EH (cell line): ENCODE measurements around the gene SPATA46.

ENCODE experiments used
- DNase-seq: peaks from one replicate; pipeline ENCODE4 v3.0.0-alpha.2; 2015; ENCODE audit warnings: low read depth

The SPATA46 gene

DNA sequence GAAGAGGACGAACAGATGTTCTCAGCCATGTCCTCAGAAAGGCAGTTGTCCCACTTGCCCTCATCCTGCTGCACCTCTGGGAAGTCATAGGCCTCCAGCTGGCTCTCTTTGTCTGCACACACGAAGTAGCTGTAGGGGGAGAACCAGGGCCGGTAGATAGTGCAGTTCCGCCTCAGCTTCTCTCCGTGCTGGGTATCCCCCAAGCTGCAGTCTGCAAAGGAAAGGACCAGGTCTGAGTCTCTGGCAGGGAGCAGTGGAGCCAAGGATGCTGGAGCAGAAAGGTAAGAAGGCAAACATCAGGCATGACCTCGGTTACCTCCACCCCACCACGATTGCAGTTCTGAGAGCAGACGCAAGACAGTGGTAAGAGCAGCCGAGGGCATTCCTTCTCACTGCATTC, 2.2 kb downstream of the SPATA46 start:
- no peak for DNase-seq

GRCh38 chr1:162373541-162374260, 3.0 kb downstream of the SPATA46 start:
- peak; percentile 76 for DNase-seq

GRCh38 chr1:162373072-162373427, 3.6 kb downstream of the SPATA46 start:
- DNase-seq: no peak

DNA sequence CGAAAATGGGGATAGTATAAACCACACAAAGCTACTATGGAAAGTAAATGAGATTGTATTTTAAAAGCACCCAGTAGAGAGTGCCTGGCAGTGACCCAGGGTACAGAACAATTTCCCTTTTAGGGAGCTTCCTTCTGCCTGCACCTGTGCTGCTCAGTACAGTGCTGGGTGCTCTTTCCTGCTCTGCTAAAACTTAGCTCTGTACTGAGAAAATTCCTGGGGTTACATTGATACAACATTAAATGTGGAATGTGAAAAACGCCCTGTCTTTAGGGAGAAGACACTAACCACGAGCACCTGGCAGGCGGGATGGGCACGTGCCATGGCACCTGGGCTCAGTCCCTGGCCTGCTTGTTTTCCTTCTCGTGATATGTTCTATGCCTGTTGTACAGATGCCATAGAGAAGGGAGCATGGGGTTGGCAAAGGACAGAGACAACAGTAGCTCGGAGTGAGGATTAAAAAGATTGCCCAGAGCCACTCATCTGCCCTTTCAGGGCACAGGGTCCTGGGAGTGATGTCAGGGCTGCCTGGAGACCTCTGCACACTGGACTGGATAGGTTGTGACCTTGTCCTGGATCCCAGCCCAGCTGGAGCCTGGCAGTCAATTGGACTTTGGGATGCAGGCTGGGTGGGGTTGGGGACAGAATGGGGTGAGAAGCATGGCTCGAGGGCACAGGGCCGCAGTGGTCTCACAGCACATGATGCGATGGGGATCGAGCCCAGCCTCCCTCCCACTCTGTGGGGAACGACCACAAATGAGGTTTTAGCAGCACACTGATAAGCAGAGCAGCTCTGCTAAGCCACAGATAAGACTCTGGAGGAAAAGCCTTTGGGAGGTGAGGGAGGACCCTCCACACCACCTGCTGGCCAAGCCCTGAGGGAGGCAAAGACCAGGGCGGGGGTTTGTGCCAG, 4.2 kb downstream of the SPATA46 start:
- no peak for DNase-seq

- DNase-seq: peak; percentile 76
Measured at GRCh38 chr1:162371611-162372010, 5.0 kb downstream of the SPATA46 start.

- no peak for DNase-seq
Measured at GRCh38 chr1:162370721-162371120, 5.9 kb downstream of the SPATA46 start.

DNA sequence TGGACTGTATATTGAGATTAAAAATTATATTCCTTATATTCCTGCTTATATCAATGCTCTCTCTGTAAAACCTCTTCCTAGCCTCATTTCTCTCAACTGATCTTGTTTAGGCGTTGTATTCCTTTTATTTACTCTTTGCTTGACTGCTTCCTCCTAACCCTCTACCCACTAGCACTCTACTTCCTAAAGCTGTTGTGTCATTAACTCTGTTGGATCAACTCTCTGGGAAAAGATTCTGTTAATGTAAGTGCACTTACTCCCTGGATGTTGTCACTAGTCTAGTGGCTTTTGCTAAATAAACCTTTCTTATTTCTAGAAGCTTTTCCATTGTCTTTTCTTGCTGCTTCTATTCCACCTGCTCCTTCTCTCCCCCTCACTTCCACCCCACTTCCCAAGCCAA, 6.5 kb downstream of the SPATA46 start:
- DNase-seq: no peak

- DNase-seq: no peak
Measured at GRCh38 chr1:162369571-162369970, 7.1 kb downstream of the SPATA46 start.

DNA sequence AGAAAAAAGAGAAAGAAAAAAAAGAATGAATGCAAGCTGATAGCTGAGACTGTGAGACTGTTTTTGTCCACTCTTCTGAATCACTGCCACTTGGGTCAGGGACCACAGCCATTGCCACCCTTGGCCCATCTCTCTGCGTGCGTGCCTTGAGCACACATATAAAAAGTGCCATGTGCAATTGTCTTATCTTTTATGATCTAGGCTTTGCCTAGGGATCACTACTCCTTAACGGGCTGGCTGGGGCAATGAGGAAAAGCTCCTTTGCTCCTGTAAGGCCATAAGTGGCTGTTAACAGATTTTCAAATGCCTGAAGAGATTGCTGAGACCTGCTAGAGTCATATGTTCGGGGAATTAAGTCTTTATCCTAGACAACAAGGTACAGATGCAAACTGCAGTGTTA, 8.2 kb downstream of the SPATA46 start:
- DNase-seq: no peak

- DNase-seq: no peak
Measured at GRCh38 chr1:162367772-162368171, 8.9 kb downstream of the SPATA46 start.

GRCh38 chr1:162367073-162367472, 9.6 kb downstream of the SPATA46 start:
- peak; percentile 59 for DNase-seq

- DNase-seq: peak; percentile 31
Measured at GRCh38 chr1:162366671-162367070, 10.0 kb downstream of the SPATA46 start.

- DNase-seq: no peak
Measured at GRCh38 chr1:162366149-162366548, 10.5 kb downstream of the SPATA46 start.

DNA sequence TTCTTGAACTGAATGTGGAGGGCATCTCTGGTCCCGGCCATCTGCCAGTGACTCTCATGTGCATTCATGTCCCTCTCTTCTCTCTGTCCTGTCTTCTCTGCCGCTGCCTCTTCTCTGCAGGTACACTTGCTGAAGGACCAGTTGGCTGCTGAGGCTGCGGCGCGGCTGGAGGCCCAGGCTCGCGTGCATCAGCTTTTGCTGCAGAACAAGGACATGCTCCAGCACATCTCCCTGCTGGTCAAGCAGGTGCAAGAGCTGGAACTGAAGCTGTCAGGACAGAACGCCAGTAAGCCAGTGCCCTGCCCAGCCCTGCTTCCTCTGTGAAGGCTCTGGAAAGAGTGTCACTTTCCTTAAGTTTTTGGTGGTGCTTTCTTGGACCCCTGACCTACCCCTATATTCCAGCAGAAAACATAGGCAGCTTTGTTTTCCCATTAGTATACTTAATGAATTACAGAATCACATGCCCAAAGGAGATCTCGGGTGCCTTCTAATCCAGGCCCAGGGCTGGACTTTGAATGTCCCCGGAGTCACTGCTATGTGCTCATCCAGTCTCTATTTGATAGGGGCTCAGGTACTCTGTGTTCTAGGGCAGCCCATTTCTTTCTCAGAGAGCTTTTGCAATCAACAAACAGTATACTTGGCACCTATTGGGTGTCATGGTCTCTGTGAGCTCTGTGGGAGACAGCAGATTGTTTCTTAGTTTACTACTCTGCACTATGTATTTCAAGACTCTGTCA, 11.2 kb downstream of the SPATA46 start:
- no peak for DNase-seq

DNA sequence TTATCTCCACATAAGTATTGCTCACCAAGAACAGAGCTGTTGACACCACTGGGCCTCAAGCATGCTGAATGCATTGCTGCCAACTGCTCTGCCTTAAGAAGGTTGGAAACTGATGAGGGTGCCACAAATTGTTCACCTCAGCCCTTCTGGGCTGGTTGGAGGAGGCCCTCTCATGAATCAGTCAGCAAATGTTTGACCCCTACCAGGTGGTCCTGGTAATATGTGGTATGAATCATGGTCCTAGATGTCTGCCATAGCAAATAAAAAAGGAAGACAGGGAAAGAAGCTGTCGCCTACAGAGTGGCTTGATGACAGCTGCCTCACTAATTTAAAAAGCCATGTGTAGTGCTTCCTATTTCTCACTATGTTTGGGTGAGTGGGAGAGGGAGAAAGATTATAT, 12.2 kb downstream of the SPATA46 start:
- no peak for DNase-seq

DNA sequence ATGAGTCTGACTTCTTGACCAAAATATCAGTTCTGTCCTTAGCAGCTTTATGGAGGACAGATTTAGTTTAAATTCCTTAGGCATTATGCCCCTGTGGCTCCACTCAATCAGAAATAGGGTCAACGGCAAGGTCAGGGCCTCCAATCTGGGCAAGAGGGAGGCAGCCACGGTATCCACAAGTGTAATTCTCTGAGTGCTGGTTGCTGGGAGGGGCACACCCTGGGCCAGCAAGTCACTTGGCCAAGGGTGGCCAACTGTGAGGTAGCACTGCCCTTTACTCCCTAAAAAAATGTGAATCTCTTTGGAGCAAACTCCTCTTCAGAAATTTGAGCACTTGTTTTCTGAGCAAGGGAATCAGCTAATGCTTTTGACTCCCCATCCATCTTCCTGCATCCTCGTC, 12.8 kb downstream of the SPATA46 start:
- DNase-seq: no peak

GRCh38 chr1:162361349-162361748, 15.3 kb downstream of the SPATA46 start:
- no peak for DNase-seq

DNA sequence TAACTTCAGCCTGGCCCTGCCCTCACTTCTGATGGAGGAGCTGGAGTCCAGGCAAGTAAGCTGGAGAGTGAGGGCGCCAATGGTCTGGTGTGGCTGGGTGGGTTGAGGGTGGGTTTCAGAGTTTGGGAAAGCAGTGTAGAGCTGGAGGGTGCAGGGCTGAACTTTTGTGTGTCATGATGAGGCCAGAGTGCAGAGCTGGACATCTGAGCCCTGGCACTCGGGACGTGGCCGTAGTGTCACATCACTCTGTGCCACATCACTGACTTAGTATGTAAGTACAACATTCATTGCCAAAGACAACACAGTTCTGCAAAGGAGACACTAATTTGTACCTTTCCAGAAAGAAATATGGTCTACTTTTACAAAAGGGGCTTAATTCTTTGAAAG, 15.8 kb downstream of the SPATA46 start:
- no peak for DNase-seq

- DNase-seq: no peak
Measured at GRCh38 chr1:162360237-162360873, 16.3 kb downstream of the SPATA46 start.

- DNase-seq: no peak
Measured at GRCh38 chr1:162359523-162360236, 17.0 kb downstream of the SPATA46 start.

DNA sequence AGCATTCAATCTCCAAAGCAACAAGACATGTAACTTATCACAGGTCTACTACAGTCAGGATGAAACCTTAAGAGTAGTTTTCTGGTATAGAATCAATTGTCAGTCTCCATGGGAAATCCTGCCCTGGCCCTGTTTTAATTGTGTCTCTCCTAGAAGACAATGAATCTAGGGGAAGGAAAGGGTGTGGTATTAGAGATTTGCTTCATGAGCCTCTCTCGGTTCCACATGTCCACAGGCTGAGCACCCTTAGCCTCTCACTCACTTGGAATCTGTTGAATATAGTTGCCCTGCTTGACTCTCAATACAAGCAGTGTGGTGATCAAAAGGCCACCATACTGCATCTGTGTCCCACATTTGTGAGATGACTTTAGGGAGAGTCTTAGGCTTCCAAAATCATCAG, 17.7 kb downstream of the SPATA46 start:
- DNase-seq: no peak
